HG03565 (cell line): Measurements from ENCODE around the gene AKT2.

Experiments
- ATAC-seq: cut with Tn5 transposase; IDR thresholded peaks from one replicate; pipeline ENCODE4 v1.9.1; 2021; ENCODE audit warnings: mild to moderate bottlenecking, moderate library complexity; ENCODE audit not compliant: unreplicated experiment

The AKT2 gene

DNA sequence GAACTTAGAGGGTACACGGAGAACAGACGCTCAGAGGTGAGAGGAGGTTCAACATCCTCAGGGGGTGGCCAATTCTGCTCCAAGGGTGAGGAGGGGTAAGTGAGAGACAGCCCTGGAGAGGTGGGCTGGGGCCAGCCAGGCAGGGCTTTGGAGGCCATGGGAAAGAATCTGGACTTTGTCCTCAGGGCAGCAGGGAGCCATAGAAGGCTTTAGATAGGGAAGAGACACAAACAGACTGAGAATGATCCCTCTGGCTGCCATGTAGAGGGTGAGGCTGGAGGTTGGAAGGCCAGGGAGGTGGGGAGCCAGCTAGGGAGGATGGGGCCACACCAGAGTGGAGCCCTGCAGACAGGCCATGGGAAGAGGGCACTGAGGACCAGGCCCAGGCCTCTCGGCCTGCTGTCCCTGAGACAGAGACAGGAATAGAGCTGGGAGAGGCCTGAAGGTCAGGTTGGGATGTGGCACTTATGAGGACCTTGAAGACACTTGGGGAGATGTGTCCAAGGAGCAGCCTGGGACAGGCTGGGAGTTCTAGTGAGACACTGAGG is 29.5 kb downstream of the AKT2 start:
- no peak for ATAC-seq

DNA sequence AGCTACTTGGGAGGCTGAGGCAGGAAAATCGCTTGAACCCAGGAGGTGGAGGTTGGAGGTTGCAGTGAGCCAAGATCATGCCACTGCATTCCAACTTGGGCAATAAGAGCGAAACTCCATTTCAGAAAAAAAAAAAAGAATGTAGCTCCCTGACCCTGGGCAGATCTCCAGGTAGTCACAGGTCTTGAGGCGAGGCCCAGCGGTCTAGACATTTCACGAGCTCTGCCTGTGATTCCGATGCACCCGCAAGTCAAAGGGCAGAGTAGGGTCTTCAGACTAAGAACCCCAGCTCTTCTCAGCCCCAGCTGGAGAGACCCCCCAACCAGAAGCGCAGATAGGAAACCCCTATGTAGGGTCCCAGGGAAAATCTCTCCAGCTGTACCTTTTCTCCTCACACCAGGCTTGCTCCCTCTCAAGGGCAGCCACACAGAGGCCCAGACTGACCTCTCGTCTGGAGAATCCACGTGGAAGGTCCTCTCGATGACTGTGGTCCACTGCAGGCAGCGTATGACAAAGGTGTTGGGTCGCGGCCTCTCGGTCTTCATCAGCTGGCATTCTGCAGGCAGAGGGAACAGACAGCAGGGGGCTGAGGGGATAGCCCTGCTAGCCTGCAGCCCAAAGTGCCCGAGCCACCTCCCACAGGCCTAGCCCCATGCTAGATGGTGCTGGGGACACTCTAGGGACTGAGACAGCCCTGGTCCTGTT is 30.3 kb downstream of the AKT2 start:
- ATAC-seq = no peak

DNA sequence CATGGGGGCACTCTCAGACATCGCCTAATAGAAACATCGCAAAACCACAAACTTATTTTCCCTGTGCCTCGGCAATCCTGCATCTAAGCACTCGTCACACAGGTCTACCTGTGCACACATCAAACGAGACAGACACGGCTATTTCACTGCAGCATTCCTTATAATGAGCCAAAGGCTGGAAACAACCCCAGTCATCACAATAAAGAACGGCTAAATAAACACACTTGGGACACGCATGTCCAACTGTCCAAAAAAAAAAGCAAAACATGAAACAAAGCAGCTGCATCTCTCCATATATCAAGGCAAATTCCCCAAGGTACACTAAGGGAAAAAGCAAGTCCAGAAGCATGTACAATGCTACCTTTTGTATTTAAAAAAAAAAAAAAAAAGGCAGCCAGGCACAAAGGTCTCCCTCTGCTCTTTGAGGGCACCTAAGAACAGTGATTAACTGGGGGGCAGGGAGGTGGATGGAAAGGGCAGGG is 31.5 kb downstream of the AKT2 start:
- ATAC-seq = no peak

- ATAC-seq = no peak
Observed at GRCh38 chr19:40252395-40252794, 32.8 kb downstream of the AKT2 start.

DNA sequence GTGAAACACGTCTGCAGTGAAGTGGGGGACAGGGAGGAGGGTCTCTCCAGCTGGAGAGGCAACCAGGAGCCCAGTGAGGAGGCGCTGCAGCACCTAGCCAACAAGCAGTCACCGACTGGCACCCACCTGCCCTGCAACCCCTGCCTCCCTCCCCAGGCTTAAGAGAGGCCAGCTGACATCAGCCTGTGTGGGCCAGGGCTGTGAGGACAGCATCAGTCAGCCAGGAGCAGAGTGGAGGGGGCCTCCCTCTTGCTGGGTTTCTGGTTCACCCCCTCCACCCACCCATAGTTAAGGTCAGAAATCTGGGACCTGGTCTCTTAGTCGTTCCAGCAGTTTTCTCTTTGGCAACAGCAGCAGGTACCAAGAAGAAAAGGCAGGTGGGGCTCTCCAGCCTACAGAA is 33.2 kb downstream of the AKT2 start:
- ATAC-seq = no peak

DNA sequence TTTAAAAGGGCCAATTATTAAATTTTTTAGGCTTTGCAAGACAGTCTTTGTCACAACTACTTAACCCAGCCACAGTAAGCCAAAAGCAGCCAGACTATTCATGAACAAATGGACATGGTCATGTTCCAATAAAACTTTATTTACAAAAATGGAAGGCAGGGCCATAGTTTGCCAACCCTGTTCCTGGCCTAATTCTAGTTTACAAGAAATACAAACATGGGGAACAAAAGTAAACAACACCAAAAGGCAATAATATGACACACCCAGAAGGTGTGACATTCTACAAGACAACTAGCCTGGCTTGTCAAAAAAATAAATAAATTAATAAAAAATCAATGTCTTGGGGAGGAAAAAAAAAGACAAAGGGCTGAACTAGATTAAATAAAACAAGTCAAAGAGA is 33.9 kb downstream of the AKT2 start:
- no peak for ATAC-seq

- no peak for ATAC-seq
Observed at GRCh38 chr19:40249781-40250180, 35.4 kb downstream of the AKT2 start.

DNA sequence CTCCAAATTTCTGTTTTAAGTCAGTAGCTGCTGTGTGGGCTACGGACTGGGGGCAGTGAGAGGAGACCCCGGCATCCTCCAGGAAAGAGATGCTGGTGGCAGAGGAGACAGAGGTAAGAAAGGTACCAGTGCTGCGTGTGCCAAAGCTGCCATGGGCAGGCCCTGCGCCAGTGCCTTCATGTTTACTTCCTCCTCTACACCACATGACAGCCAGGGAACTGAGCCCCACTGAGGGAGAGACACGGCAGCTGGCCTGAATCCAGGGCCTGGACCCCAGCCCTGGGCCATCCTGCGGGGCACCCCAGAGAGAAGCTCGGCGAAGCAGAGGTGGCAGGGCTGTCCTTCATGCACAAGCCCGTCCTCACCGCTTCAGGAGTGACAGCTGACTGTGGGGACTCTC is 35.9 kb downstream of the AKT2 start:
- ATAC-seq = no peak

- no peak for ATAC-seq
Observed at GRCh38 chr19:40247735-40248262, 37.3 kb downstream of the AKT2 start.

GRCh38 chr19:40247178-40247577 is 38.0 kb downstream of the AKT2 start:
- ATAC-seq = no peak

DNA sequence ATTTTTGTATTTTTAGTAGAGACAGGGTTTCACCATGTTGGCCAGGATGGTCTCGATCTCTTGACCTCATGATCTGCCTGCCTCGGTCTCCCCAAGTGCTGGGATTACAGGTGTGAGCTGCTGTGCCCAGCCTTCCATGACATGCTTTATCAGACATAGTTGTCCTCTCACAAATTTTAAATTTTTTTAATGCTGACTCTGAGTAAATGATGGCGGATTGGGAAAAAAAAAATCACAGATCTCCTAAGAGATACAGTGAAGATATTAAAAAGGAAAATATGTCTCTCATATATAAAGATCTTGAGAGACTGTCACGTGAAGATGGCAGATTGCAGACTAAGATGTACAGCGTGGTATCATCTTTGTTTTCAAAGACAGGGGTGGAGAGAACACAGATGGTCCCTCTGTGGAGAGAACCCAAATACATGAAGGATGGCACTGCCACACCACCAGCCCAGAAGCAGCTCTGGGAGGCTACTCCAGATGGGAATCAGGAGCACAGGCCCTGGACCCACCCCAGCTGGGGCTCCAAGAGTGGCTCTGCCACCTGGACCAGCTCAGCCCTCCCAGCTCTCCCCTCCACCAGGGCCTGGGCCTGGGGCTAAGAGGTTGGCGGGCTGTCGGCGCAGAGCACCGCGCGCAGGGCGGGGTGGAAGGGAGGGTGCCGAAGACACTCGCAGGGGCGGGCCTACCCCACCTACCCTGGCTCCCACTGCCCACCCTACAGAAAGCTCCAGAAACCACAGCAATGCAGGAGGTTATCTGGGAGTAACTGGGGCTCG is 38.7 kb downstream of the AKT2 start:
- no peak for ATAC-seq

DNA sequence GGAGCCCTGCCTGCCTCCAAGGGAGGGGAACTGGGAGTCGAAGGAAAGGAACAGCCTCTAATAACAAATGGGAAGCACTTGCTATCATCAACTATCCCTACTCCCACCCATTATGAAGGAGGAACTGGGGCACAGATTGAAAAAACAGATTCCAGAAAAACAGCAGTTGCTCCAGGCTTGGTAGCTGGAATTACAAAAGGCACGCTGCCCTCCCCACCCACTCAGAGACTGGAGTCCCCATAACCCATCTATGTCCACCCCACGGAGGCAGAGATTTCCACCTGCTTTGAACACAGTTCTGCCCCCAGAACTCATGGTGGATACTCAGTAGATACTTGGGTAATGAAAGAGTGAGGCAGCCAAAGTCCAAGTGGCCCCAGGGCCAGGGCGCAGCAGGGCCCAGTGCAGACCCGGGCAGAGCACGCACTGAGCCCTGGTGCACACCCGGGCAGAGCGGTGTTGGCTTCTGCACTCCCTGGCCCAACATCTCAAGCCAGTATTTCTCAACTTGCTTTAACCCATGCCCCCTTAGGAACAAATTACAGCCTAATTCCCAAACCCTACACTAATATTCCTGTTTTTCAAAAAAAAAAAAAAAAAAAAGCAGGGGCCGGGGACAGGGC is 39.5 kb downstream of the AKT2 start:
- ATAC-seq = no peak

DNA sequence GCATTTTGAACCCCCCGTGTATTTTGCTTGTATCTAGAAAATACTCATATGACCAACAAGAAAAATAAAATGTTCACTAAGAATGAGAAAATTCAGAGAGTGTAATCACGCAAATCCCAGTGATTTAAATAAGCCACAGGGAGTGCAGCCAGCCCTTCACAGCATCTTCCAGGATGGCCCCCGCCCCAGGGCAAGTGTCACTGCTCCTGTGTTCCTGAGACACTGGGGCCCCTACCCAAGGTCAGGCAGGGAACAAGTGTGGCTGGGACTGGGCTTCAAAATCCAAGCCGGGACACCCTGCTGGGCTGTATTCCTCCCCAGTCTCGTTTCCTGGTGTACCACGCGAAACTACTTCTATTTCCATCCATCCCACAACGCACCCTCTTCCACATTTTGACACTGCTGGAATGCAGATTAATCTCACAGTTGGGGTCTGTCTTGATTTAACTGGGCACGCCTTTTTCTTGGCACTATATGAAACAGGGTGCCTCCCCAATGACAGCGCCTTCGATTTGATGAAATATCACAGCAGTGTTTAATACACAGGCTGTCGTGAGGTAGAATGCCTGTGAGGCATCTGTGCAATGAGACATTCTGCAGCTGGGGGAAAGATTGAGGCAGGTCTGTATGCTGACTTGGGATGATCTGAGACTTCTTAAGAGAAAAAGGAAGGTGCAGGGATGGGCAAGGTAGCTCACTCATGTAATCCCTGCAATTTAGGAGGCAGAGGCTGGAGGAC is 40.4 kb downstream of the AKT2 start:
- ATAC-seq = no peak

- no peak for ATAC-seq
Observed at GRCh38 chr19:40243181-40243580, 42.0 kb downstream of the AKT2 start.

GRCh38 chr19:40242480-40242879 is 42.7 kb downstream of the AKT2 start:
- no peak for ATAC-seq

GRCh38 chr19:40241809-40242384 is 43.2 kb downstream of the AKT2 start:
- no peak for ATAC-seq

GRCh38 chr19:40241125-40241808 is 43.9 kb downstream of the AKT2 start:
- ATAC-seq = no peak

DNA sequence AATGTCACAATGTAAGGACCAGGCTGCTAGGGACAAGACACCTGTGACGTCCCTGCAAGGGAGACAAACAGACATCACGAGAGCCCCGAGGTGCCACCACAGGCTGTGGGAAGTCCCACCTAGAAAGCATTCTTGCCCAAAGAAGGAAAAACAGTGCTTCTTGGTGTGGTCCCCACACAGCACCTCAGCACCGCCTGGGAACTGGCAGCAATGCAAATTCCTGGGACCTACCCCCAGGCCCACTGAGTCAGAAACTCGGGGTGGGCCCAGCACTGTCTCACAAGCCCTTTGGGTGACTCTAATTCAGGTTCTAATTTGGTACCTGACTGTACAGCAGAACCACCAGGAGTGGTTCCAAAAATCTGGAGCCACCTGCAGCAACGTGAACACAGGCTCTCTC is 44.8 kb downstream of the AKT2 start:
- ATAC-seq = no peak

DNA sequence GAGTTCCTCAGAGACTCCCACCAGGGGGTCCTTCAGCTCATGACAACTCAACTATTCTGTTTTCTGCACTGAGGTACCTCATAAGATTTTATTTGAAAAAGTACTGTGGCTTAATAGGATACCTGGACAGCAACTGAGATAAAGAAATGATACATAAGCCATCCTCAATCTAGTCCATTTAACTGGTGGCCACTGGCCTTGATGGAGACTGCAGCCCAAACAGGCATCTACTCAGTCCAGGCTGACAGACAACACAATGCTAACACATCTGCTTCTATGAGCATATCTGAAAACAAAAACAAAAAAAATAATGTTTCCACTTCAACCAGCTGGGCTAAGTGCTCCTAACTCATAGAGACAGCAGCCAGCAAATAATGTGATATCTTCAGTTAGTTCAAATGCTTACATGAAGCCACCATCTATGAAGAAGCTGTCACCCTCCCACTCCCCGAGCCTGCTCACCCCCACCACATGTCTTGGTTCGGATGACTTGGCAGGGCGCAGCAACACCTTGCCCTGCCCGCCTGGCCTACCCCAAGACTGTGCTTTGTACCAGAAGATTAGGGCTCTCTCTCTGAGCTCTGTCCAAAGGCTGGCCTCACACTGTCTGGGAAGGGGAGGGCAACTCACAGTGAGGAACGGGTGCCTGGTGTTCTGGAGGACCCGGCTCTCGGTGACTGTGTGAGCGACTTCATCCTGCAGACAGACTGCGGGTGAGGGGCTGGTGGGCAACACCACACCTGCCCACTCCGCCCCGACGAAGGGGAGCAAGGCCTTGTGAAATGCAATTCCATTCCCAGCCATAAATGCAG is 45.5 kb downstream of the AKT2 start:
- ATAC-seq = no peak
